Measurements from ENCODE around the gene ZFYVE28. TPM values are rescaled to one million over a fixed set of nuclear protein-coding genes. Genes with fewer than 3 reads are reported as not detected.

Gene ZFYVE28
- total RNA-seq, 2 experiments from 2014 or later: 3.8 to 4.6 TPM

DNA sequence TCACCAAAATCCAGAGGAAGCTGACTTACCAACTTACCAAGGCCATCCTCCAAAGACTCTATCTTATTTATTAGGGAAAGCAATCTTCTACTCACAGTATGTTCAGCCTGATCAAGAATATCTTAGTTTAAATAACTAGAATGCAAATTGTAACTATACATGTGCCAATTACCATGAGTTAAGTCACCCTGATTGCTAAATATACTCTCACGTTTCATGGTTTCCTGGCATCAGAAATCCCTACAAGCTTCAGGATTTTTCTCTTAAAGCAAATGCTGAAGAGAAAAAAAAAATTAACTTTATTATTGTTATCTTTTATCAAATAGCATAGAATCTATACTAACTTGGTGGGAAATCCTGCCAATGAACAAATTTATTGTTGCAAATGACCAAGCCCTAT, 93.6 kb downstream of the ZFYVE28 start:
- Mint-ChIP-seq H3K9me3 (peaks cover 23% of the 10 kb centered on the region), H3K4me1 (no peaks in the 10 kb centered on the region), H3K36me3 (peaks cover 15% of the 10 kb centered on the region), H3K27me3 (no peaks in the 10 kb centered on the region), H3K4me3 (no peak overlapping the region), H3K27ac (no peak overlapping the region)
- no peak for DNase-seq

DNA sequence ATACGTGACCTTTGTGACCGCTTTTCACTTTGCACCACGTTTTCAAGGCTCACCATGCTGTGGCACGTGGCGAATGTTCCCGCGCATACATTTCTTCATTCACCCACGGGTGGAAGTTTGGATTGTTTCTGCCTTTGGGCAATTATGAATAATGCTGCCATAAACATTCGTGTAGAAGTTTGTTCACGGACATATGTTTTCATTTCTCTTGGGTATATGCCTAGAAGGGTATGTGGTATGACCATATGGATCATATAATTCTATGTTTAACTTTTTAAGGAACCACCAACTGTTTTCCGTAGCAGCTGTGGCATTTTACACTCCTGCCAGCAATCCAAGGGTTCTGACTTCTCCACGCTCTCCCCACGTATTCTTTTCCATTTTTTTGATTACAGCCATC, 95.6 kb downstream of the ZFYVE28 start:
- Mint-ChIP-seq H3K9me3 (peaks cover 13% of the 10 kb centered on the region), H3K4me1 (no peaks in the 10 kb centered on the region), H3K27ac (no peak overlapping the region), H3K4me3 (no peak overlapping the region), H3K36me3 (peaks cover 4% of the 10 kb centered on the region), H3K27me3 (no peaks in the 10 kb centered on the region)
- no peak for DNase-seq

GRCh38 chr4:2322227-2322626, 96.2 kb downstream of the ZFYVE28 start:
- DNase-seq: no peak
- Mint-ChIP-seq H3K4me3 (no peak overlapping the region), H3K36me3 (no peaks in the 10 kb centered on the region), H3K27me3 (no peaks in the 10 kb centered on the region), H3K4me1 (no peaks in the 10 kb centered on the region), H3K27ac (no peak overlapping the region), H3K9me3 (peaks cover 8% of the 10 kb centered on the region)

GRCh38 chr4:2321279-2322196, 96.9 kb downstream of the ZFYVE28 start:
- no peaks in the 10 kb centered on the region for H3K27me3 Mint-ChIP-seq
- no peaks in the 10 kb centered on the region for H3K36me3 Mint-ChIP-seq
- no peak overlapping the region for H3K4me3 Mint-ChIP-seq
- no peak overlapping the region for H3K27ac Mint-ChIP-seq
- DNase-seq: no peak
- H3K9me3 Mint-ChIP-seq: peaks cover 6% of the 10 kb centered on the region
- H3K4me1 Mint-ChIP-seq: no peaks in the 10 kb centered on the region

DNA sequence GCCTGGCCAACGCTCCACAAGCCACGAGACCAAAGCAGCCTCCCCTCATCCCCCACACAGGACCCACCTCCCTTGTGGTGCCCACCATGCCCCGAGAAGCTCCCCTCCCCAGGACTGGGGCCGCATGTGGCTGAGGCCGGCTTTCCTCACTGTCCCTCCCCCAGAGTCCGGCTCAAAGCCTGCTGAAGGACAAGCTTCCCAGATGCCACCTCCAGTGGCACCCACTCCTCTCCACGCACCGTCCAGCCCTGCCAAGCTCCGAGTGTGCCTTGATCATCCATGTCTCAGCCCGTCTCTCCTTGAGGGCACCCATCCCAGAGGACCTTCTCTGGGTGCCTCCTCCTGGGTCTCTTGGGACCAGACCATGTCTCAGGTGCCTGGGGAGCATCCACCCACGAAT, 97.7 kb downstream of the ZFYVE28 start:
- Mint-ChIP-seq H3K9me3 (peaks cover 2% of the 10 kb centered on the region), H3K36me3 (peaks cover 2% of the 10 kb centered on the region), H3K4me1 (no peaks in the 10 kb centered on the region), H3K27me3 (no peaks in the 10 kb centered on the region), H3K4me3 (no peak overlapping the region), H3K27ac (no peak overlapping the region)
- DNase-seq: no peak

- Mint-ChIP-seq H3K4me3 (no peak overlapping the region), H3K4me1 (no peaks in the 10 kb centered on the region), H3K27ac (no peak overlapping the region), H3K36me3 (peaks cover 5% of the 10 kb centered on the region), H3K9me3 (peaks cover 2% of the 10 kb centered on the region), H3K27me3 (no peaks in the 10 kb centered on the region)
- DNase-seq: no peak
These were observed 98.3 kb downstream of the ZFYVE28 start for GRCh38 chr4:2320152-2320551.

- Mint-ChIP-seq H3K36me3 (peaks cover 5% of the 10 kb centered on the region), H3K4me3 (no peak overlapping the region), H3K4me1 (no peaks in the 10 kb centered on the region), H3K27ac (no peak overlapping the region), H3K9me3 (no peaks in the 10 kb centered on the region), H3K27me3 (no peaks in the 10 kb centered on the region)
- no peak for DNase-seq
These were observed 99.6 kb downstream of the ZFYVE28 start for GRCh38 chr4:2318885-2319284.

DNA sequence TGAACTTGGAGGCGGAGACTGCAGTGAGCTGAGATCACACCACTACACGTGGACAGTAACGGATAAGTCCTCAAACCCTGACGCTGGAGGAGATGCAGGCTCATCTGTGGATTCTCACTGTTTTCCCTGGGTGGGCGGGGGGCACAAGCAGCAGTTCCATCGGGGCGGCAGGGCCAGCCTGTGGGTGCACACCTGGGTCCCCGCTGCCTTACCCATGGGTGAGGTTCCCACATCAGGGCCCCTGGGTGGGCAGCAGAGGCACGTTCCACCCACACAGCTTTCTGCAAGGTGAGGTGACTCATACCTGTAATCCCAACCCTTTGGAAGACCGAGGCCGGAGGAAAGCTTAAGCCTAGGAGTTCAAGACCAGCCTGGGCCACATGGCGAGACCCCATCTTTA, 100.0 kb downstream of the ZFYVE28 start:
- DNase-seq: no peak
- H3K27ac Mint-ChIP-seq: no peak overlapping the region
- no peaks in the 10 kb centered on the region for H3K9me3 Mint-ChIP-seq
- H3K4me3 Mint-ChIP-seq: no peak overlapping the region
- no peaks in the 10 kb centered on the region for H3K4me1 Mint-ChIP-seq
- peaks cover 5% of the 10 kb centered on the region for H3K36me3 Mint-ChIP-seq
- no peaks in the 10 kb centered on the region for H3K27me3 Mint-ChIP-seq

- Mint-ChIP-seq H3K4me1 (no peaks in the 10 kb centered on the region), H3K27me3 (no peaks in the 10 kb centered on the region), H3K36me3 (peaks cover 6% of the 10 kb centered on the region), H3K4me3 (no peak overlapping the region), H3K9me3 (peaks cover 8% of the 10 kb centered on the region), H3K27ac (no peak overlapping the region)
- no peak for DNase-seq
These were observed 105.1 kb downstream of the ZFYVE28 start for GRCh38 chr4:2313366-2313765.

- DNase-seq: no peak
- H3K27me3 Mint-ChIP-seq: no peaks in the 10 kb centered on the region
- H3K27ac Mint-ChIP-seq: no peak overlapping the region
- peaks cover 1% of the 10 kb centered on the region for H3K36me3 Mint-ChIP-seq
- H3K4me3 Mint-ChIP-seq: no peak overlapping the region
- peaks cover 13% of the 10 kb centered on the region for H3K9me3 Mint-ChIP-seq
- no peaks in the 10 kb centered on the region for H3K4me1 Mint-ChIP-seq
These were observed 111.6 kb downstream of the ZFYVE28 start for GRCh38 chr4:2306773-2307410.

DNA sequence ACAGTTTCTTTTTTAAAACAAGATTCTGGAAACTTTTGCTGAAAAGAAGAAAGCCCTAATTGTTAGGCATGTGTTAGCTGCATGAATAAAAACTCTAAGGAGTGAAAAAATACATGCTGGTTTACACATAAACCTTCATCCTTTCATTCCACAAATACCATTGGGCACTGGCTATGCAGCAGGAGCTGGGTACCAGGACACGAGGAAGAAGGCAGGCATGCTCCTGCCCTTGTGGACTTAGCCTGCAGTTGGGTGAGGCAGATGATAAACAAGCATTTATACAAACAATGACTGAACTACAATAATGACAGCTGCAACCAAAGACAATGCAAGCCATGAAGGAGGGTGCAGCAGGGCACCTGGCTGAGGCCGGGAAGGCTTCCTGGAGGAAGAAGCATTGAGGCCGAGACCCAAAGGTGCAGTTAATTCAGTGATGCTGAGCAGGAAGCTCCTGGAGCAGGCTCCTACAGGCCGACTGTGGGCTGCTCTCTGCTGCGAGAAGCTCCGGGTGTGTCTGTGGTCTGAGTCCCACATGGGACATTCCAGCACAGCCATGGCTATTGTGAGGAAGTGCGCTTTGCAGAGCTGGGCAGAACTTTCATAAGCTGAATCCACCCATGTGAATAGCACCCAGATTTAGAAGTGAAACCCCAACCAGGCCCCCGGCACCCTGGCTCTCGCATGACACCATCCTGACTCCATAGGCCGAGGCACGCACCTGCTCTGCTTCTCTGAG, 112.5 kb downstream of the ZFYVE28 start:
- Mint-ChIP-seq H3K36me3 (peaks cover 1% of the 10 kb centered on the region), H3K27ac (no peak overlapping the region), H3K4me1 (no peaks in the 10 kb centered on the region), H3K9me3 (peaks cover 13% of the 10 kb centered on the region), H3K4me3 (no peak overlapping the region), H3K27me3 (no peaks in the 10 kb centered on the region)
- DNase-seq: no peak

DNA sequence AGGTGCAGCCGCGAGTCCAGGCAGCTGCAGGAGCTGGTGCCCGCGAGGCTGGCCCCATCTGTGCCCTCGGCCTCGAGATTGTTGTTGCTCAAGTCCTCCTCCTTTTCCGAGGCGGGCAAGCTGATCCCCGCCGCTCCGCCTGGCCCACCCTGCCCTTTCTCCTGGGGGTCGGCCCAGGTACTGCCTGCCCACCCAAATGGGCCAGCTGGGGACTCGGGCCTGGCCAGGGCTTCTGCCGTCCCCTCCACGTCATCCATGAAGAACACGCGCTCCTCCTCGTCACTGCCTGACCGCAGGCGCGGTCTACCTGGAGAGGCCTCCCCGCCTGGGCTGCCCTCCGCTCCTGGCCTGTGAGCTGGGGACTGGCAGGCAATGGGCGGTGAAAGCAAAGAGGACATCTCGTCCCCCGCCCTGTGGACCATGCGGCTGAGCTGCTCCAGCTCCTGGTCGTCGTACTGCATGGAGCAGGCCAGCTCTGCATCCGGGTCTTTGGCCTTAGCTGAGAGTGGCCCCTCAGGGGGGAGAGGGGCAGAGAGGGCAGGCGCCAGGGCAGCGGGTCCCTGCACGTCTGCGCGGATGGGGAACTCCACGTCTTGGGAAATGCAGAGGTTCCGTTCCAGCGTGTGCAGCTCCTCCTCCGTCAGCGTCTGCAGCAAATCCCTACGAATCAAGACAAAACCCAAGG, 113.4 kb downstream of the ZFYVE28 start:
- DNase-seq: no peak
- Mint-ChIP-seq H3K36me3 (no peaks in the 10 kb centered on the region), H3K4me3 (no peak overlapping the region), H3K9me3 (peaks cover 8% of the 10 kb centered on the region), H3K27me3 (no peaks in the 10 kb centered on the region), H3K4me1 (no peaks in the 10 kb centered on the region), H3K27ac (no peak overlapping the region)

DNA sequence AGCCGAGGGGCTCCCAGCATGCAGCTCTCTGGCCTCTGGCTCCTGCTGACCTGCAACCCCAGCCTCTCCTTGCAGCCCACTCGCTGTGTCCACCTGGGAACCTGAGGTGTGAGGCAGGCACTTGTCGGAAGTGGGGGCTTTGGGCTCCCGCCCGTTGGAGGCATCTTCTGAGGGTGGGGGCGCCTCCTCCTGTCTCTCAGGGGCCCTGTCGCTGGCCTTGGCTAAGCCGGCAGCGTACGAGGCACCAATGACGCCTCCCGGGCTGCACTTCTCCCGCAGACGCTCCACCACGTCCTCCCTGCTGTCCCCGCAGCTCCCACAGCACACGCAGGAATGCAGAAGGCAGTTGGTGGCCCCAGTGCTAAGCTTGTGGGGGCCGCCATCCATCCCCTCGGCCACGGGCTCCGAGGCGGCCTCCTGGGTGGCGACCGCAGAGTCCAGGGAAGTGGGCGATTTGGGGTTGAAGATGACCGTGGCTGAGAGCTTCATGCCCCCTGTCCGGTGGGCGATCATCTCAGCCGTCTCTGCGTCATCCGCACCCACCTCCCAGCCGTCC, 114.0 kb downstream of the ZFYVE28 start:
- peaks cover 6% of the 10 kb centered on the region for H3K9me3 Mint-ChIP-seq
- H3K36me3 Mint-ChIP-seq: no peaks in the 10 kb centered on the region
- H3K27ac Mint-ChIP-seq: no peak overlapping the region
- H3K27me3 Mint-ChIP-seq: no peaks in the 10 kb centered on the region
- no peak overlapping the region for H3K4me3 Mint-ChIP-seq
- H3K4me1 Mint-ChIP-seq: no peaks in the 10 kb centered on the region
- no peak for DNase-seq

DNA sequence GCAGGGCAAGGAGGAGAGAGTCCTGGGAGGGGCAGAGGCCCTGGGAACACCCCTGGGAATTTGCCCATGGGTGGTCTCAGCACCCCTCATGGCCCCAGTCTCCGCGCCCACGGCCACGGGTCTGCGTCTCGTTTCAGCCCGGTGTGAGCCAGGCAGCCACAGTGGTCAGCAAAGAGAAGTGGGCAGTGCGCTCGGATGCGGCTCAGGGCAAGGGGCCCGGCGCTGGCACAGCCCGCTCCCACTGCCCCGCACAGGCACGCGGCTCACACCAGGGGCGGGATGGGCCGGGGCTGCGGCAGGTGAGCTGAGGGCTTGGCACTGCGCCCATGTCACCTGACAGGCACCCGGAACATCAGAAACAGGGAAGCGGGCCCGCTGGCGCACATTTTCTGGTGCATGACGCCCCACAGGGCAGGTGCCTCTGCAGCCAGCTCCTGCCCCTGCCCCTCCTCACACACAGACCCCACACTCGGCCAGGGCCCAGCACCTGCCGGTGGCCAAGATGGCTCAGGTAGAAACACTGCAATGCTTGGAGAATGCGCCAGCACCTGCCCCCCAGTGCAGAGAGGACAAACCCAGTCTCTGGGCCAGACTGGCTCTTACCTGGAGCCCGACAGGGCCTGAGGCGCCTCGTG, 114.6 kb downstream of the ZFYVE28 start:
- Mint-ChIP-seq H3K4me3 (no peak overlapping the region), H3K9me3 (peaks cover 5% of the 10 kb centered on the region), H3K27me3 (no peaks in the 10 kb centered on the region), H3K36me3 (no peaks in the 10 kb centered on the region), H3K4me1 (no peaks in the 10 kb centered on the region), H3K27ac (no peak overlapping the region)
- DNase-seq: no peak

Measured in activated naive CD8-positive, alpha-beta T cell treated with anti-CD3 and anti-CD28 coated beads for 36 hours (primary cell).